Sigmoid colon (tissue), 4 donors: Measurements from ENCODE around the gene ORC2.

Experiments
- EP300 ChIP-seq, 4 donors: sonication (generic); formaldehyde crosslinking; IDR thresholded peaks; one replicate each; pipeline ENCODE4 v1.6.1; 2017; ENCODE audit warnings: antibody characterized with exemption in 4 of 4
- POLR2A ChIP-seq, 2 donors: fragments of 450-650 bp; IDR thresholded peaks; one replicate each; pipeline ENCODE4 v1.6.1; 2016; ENCODE audit warnings: antibody characterized with exemption in 2 of 2, mild to moderate bottlenecking in 2 of 2, moderate library complexity in 2 of 2
- POLR2AphosphoS5 ChIP-seq, 4 donors: sonication (generic); formaldehyde crosslinking; IDR thresholded peaks; one replicate each; pipeline ENCODE4 v1.6.1; 2017; ENCODE audit warnings: antibody characterized with exemption in 4 of 4
- TF ChIP-seq, protein P1 (sequence below), 4 experiments: fragments of 450-650 bp in 3 of 4; fragments of 200-600 bp in 1 of 4; IDR thresholded peaks; one replicate each; pipeline ENCODE4 v1.5.1; 2016 to 2019; ENCODE audit warnings: antibody characterized with exemption in 4 of 4, mild to moderate bottlenecking in 3 of 4, moderate library complexity in 2 of 4

DNA sequence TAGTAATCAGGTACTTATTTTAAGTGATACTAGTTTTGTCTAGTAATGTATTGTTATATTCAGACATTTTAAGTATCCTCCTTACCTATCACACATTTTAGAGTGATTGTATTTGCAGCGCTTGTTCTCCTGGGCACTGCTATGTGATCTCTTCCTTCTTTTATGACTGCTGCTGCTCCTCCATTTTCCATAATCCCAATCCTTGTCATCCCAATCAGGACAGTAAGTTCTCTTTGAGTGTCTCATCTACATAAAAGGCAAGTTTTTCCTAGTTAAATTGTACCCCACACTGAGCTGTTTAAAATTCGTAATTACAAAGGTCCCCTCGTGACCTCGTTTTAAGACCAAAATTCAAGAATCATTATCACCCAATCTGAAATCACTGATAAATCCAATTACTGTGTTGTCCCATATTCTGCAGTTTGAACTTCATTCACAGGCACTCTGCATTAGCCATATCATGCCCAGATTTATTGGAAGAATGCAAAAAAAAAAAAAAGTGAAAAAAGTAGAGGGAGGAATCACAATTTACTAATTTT is 101.8 kb downstream of the ORC2 start:
- TF ChIP-seq, protein P1, sequence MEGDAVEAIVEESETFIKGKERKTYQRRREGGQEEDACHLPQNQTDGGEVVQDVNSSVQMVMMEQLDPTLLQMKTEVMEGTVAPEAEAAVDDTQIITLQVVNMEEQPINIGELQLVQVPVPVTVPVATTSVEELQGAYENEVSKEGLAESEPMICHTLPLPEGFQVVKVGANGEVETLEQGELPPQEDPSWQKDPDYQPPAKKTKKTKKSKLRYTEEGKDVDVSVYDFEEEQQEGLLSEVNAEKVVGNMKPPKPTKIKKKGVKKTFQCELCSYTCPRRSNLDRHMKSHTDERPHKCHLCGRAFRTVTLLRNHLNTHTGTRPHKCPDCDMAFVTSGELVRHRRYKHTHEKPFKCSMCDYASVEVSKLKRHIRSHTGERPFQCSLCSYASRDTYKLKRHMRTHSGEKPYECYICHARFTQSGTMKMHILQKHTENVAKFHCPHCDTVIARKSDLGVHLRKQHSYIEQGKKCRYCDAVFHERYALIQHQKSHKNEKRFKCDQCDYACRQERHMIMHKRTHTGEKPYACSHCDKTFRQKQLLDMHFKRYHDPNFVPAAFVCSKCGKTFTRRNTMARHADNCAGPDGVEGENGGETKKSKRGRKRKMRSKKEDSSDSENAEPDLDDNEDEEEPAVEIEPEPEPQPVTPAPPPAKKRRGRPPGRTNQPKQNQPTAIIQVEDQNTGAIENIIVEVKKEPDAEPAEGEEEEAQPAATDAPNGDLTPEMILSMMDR (IDR thresholded peaks at IDR 0.05): no peak
- TF ChIP-seq POLR2AphosphoS5 (IDR thresholded peaks at IDR 0.05) (no peak), EP300 (IDR thresholded peaks at IDR 0.05) (no peak), POLR2A (IDR thresholded peaks at IDR 0.05) (no peak)
